GM19351 (cell line): Measurements from ENCODE around the gene FAM184A.
"Not testable (repeated sequence)": the region's sequence is repeated elsewhere in the genome, so short reads cannot be mapped to it uniquely, and the experiment has no call there.

ENCODE experiments used
- ATAC-seq: cut with Tn5 transposase; IDR thresholded peaks from one replicate; pipeline ENCODE4 v1.9.1; 2021; ENCODE audit warnings: mild to moderate bottlenecking, moderate library complexity; ENCODE audit not compliant: unreplicated experiment

FAM184A gene, protein sequence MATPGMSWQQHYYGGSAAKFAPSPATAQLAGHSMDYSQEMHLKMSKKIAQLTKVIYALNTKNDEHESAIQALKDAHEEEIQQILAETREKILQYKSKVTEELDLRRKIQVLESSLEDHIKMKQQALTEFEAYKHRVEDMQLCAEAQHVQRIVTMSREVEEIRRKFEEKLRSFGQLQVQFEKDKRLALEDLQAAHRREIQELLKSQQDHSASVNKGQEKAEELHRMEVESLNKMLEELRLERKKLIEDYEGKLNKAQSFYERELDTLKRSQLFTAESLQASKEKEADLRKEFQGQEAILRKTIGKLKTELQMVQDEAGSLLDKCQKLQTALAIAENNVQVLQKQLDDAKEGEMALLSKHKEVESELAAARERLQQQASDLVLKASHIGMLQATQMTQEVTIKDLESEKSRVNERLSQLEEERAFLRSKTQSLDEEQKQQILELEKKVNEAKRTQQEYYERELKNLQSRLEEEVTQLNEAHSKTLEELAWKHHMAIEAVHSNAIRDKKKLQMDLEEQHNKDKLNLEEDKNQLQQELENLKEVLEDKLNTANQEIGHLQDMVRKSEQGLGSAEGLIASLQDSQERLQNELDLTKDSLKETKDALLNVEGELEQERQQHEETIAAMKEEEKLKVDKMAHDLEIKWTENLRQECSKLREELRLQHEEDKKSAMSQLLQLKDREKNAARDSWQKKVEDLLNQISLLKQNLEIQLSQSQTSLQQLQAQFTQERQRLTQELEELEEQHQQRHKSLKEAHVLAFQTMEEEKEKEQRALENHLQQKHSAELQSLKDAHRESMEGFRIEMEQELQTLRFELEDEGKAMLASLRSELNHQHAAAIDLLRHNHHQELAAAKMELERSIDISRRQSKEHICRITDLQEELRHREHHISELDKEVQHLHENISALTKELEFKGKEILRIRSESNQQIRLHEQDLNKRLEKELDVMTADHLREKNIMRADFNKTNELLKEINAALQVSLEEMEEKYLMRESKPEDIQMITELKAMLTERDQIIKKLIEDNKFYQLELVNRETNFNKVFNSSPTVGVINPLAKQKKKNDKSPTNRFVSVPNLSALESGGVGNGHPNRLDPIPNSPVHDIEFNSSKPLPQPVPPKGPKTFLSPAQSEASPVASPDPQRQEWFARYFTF

DNA sequence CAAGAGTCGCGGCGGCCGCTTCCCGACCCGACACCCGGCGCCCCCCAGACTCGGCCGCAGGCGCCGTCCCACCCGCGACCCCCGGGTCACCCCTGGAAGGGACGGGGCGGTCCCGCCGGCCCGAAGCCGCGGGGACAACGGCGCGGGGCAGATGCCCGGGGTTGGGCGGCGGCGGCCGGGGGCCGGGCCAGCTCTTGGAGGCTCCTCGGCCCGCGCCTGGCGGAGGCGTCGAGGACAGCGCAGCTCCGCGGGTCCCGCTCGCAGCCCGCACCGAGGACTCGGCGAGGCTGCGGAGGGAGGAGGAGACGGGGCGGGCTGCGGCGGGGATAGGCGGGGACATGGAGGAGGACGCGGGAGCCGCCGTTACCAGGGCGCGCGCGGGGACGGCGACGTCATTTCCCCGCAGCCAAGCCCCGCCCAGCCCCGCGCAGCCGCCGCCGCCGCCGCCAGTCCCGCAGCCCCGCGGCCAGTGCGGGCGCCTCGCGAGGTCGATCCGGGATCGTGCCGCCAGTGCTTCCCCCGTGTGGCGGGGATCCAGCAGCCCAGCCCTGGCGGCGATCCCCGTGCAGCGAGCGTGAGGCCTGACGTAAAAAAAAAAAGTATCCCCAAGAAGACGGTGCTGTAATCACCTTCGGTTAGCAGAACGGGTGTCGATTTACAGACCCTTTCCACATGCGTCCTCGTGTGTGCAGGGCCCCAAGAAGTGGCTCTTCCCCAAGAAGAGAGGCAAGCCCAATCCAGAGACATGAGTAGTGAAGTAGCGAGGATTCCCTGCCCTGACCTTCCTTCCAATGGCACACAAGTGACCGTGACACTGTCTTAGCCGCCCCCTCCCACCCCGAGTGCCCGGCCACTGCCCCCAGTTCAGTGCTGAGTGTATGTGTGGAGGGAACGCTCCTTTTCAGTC, at the start of gene FAM184A:
Gene FAM184A (minus strand): TSS at position 289 of the 907 bp plus-strand sequence. CDS start 365 bp downstream, outside the sequence.
- peak; percentile 62 for ATAC-seq

DNA sequence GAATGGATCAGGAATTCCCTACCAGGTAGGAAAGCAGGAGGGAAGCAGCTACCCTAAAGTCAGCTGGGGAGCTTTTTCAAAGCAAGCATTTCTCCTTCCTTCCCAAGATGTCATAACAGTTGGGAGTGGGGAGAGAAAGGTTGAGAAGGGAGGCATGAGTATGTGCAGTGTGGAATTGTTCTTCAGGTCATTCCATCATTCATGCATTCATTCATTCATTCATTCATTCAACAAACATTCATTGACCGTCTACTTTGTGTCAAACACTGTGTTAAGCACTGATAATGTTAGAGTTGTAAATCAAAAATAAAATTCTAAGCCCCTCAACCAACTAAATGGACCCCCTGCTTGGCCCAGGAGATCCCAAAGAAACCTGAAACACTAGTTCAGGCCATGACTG, 49.2 kb upstream of the FAM184A start:
- ATAC-seq = no peak

DNA sequence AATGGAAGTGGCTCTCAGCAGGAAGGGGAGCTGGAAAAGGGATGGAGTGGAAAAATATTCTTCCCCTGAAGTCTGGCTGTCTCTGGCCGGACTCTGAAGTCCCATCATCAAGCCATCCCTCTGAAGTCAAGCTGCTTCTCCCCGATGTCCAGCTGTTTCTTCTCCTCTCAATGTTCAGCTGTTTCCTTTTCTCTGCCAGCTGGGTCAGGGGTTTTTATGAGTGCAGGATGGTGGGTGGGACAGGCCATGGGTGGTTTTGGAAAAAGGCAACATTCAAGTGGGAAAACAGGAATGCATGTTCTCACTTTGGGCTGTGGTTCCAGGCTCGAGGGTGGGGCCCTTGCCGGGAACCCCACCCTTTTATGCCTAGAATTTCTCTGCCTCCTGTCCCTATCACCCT, 48.4 kb upstream of the FAM184A start:
- no peak for ATAC-seq

DNA sequence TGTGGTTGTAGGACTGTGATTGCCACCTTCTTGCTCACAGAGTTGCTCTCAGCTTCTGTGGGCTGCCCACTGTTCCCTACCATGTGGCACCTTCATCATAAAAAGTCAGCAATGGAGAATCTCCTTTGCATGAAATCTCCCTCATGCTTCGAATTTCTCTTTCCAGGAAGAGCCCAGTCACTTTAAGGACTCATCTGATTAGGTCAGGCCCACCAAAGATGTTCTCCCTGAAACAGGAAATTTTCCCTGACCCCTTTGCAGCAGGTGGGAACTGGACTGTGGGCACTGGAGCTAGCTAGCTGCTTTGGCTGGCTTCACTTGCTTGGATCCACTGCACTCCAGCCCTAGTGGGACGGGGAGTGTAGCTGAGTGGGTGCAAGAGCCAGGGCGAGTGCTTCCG, 47.7 kb upstream of the FAM184A start:
- ATAC-seq = no peak

DNA sequence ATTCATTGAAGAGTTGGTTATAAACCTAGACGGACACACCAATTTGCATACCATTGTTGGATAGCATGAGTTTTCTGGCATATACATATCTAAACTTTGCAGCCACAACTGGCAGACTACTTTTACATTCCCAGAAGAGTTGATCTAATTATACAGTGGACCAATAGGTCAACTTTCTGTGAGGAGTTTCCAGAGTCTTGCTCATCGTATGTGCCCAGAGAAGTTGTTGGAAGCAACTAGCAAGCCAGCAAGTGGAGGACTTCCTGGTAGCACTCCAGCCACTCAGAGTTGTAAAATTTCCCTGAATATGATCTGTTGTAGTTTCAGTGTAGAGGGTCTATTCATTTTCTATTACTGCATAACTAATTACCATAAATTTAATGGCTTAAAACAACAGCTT, 47.1 kb upstream of the FAM184A start:
- no peak for ATAC-seq

DNA sequence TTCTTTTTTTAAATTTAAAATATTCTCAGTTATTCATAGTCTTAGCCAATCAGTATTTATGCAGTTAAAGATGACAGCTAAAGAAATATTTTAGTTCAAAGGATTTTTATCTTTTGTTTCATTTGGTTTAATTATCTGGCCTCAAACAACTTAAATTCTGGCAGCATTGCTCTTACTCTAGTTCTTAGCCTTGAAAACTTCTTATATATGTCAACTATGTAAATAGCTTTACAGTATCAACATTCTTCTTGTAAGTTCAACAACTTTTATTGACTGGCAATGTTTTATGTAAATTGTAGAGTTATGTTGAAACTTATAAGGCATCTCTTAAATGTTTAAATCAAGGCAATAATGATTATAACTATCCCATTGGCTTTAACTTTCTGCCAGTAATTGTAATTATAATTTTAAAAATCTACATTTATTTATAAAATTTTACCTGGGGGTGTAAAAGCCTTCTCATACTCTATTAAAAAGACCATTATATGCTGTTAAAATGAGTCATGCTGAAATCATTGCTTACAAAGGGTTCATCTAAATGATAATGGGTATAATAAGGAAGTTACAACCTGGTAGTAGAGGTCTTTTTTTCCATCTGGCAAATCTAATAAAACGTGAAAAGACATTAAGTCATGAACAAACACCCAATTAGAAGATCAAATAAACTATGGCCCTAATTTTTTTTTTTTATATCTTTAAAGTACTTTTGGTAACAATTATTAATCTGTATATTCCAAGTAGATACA, 45.8 kb upstream of the FAM184A start:
- ATAC-seq = no peak

DNA sequence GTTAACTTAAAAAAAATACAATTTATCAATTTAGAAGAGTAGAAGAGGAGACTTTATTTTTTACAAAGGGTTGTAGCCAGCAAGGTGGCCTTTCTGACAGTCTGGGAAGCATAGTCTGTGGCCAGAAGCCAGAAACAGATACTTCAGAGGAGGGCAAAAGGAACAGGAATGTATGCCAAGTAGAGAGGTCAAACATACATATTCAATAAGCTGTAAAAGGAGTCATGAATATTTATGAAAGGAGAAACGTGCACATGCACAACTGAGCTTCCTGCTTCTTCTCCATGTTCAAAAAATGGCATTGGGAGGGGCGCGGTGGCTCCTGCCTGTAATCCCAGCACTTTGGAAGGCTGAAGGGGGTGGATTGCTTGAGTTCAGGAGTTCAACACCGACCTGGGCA, 43.9 kb upstream of the FAM184A start:
- no peak for ATAC-seq

DNA sequence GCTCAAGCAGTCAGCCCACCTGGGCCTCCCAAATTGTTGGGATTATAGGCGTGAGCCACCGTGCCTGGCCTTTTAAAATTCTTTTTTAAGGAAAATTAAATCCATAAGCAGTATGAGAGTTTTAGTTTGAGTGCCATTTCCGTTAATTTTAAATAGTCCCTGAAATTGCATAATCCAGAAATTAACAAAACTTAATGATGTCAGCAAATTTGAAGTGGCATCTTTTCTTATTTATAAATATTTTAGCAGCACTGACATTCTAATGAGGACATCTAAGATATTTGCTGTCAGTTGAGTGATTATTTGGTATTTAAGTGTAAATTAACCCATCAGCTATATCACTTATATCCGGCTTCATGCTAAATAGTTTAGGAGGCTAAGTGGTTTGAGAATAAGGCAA, 42.9 kb upstream of the FAM184A start:
- no peak for ATAC-seq

DNA sequence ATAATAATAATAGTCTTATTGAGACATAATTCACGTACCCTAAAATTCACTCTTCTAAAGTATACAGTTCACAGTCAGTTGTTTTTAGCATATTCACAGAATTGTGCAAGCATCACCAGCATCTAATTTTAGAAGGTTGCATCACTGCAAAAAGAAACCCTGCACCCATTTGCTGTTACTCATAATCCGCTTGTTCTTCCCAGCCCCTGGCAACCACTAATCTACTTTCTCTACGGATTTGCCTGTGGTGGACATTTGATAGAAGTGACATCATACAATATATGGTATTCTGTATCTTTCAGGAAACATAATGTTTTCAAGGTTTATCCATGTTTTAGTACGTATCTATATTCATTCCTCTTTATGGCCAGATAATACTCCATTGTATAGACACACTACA, 41.5 kb upstream of the FAM184A start:
- no peak for ATAC-seq

DNA sequence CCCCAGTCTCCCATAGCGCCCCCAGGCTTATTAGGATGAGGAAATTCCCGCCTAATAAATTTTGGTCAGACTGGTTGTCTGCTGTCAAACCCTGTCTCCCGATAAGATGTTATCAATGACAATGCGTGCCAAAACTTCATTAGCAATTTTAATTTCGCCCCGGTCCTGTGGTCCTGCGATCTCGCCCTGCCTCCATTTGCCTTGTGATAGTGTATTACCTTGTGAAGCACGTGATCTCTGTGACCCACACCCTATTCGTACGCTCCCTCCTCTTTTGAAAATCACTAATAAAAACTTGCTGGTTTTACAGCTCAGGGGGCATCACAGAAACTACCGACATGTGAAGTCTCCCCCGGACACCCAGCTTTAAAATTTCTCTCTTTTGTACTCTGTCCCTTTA, 40.6 kb upstream of the FAM184A start:
- ATAC-seq = not testable (repeated sequence)

DNA sequence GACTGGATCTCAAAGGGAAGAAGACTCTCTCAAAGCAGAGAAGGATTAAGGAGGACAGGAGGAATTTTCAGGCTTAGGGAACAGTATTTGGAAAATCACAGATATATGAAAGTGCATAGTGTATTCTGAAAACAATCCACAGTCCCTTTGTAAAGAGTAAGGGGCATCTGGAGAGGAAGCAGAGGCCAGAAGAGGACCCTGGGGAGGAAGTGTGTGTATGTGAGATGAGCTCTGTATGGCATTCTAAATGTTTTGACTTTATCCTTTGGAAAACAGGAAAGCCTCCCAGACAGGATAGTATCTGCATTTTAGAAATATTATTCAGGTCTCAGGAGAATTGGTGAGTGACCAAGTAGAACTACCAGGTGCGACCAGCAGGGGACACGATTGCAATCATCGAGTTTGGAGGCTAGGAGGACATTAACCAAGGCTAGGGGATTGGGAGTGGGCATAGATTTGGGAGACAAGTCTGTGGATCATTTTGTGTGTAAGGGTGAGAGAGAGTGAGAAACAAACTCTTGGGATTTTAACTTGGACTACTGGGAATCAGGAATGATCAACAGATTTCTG, 38.3 kb upstream of the FAM184A start:
- ATAC-seq = no peak

DNA sequence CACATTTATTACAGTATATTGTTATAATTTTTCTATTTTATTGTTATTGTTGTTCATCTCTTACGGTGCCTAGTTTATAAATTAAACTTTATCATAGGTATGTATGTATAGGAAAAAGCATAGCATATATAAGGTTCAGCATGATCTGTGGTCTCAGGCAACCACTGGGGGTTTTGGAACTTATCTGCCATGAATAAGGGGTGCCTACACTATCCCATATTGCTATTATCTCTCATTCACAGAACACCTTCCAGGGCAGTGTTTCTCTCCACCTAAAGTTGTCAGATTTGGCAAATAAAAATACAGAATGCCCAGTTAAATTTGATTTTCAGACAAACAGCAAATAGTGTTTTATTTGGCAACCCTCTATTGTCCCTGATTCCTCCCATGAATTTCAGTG, 35.5 kb upstream of the FAM184A start:
- no peak for ATAC-seq

DNA sequence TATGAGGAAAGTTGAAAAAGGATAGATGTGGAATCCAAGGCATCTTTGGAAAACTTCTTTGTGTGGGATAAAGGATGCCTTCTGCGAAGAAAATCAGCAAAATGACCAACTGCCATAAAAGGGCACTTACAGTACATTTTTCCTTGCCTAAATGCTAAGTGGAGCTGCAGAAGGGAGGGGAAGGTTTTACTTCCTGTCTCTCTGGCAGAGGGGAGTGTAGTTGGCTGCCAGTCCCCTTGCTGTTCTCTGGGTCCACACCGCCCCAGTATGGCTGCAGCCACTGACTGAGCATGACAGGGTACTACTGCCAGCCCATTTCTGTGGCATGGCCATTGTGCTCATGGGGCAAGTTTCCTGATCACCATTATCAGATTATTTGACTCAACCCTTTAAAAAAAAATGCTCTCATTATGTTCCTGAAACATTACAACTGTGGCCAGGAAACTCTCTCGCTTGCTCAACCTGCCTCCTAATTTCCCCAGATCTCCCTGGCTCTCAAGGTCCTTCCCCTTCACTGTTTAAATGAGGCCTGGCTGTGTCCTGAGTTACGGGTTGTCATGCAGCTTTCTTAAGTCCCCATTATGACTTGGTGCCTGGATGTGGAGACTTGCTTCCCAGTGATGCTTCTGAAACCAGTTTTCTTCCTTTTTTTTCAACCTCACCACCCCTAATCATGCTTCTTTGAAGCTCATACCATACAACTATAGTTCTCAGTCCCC, 34.5 kb upstream of the FAM184A start:
- ATAC-seq = no peak

DNA sequence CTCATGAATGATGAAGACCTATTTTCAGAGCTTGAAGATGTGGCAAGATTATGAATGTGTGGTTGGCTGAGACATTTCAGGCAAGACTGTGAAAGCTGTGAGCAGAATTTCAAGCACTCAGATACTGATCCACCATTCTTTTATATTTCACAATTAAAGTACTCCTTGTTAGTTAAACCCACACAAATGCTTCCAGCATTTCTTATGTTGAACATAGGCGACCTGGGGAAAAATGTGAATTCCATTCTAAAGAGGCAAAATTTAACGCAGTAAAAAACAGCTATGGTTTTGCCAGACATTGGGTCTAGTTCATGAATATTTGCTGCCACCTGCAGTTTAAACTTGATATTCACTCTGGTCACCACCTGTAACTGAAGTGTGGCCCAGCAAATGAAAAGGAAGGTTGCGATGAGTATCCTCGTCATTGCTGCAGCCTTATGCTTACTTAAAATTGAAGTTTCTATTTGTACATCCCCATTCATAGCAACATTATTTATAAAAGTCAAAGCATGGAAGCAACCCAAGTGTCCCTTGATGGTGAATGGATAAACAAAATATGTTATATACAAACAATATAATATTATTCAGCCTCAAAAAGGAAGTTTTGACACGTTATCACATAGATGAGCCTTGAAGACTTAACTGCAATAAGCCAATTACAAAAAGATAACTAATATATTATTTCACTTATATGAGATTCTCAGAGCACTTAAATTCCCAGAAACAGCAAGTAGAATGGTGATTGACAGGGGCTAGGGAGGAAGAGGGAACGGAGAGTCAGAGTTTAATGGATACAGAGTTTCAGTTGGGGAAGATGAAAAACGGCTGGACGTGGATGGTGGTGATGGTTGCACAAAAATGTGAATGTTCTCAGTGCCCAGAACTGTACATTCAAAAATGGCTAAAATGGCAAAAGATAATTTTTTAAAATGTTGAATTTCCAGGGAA, 32.4 kb upstream of the FAM184A start:
- peak; percentile 85 for ATAC-seq

DNA sequence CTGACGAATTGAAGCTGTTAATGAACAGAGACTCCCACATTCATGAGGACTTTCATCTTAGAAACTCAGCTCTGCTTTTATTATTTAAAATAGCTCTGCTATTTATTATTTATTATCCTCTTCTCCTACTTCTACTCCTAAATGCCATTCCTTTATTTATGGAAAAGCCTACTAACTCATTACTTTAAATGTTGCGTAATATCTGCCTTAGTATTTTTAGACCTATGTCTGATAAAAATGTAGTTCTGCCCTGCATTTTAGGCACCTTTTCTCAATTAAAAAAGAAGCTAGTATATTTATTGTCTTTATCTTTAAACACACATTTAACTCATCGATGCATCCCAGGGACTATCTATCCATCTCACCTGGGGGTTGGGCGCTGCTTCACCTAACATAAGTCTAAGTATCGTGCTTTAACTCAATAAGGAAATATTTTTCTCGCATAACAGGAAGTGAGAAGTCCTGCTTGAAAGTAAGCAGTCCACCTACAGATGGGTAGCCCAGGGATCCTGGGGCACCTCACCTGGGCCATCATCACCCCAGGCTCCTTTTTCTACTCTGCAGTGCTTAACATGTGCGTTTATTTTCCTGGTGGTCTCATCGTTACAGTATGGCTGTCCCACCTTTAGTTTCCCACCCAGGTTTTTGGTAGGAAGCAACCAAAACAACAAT, 31.3 kb upstream of the FAM184A start:
- no peak for ATAC-seq

DNA sequence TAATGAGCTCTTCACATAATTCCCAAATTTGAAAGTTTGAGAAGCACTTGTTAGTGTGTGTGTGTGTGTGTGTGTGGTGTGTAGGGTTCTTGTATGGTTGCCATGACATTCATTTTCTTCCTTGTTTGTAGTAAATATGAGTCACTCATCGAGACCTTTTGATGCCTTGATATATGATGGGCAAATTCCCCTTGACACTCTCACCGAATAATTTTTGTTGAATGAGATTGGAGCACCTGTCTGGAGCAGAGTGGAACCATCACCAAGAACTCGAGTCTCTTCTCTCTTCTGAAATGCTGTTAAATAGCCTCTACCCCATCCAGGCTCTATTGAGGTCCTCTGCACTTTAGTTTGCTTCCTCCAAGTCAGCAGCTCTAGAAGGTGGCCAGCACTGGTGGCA, 29.6 kb upstream of the FAM184A start:
- no peak for ATAC-seq

DNA sequence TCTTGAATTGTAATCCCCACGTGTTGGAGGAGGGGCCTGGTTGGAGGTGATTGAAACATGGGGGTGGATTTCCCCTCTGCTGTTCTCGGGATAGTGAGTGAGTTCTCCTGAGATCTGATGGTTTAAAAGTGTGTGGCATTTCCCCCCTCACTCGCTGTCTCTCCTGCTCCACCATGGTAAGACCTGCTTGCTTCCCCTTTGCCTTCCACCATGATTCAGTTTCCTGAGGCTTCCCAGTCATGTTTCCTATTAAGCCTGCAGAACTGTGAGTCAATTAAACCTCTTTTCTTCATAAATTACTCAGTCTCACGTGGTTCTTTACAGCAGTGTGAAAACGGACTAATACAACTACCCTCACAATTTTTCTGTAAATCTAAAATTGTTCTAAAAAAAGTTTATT, 26.8 kb upstream of the FAM184A start:
- ATAC-seq = no peak
